T-cell (primary cell): Measurements from ENCODE around the gene NDUFS6. TPM values are rescaled to one million over a fixed set of nuclear protein-coding genes. Genes with fewer than 3 reads are reported as not detected.

Experiments
- ATAC-seq, 4 experiments: fragments of 200-7000 bp in 3 of 4; fragments of 150-1000 bp in 1 of 4; cut with Tn5 transposase; replicated peaks in 1 of 4; 1 replicate in 3 of 4; 2 replicates in 1 of 4; pipeline ENCODE4 v1.10.0; 2021; ENCODE audit warnings: moderate library complexity in 3 of 4, mild to moderate bottlenecking in 2 of 4, moderate number of reproducible peaks in 1 of 4
- CTCF ChIA-PET, 2 donors: fragments of 300-600 bp; sonication (Branson Sonifier 250); formaldehyde crosslinking; loops; one replicate each; lab custom pipeline; 2022; ENCODE audit warnings: antibody characterized with exemption in 2 of 2; lab: Charles Lee
- POLR2A ChIA-PET, 2 donors: fragments of 300-600 bp; sonication (Branson Sonifier 250); formaldehyde crosslinking; loops; one replicate each; lab custom pipeline; 2022; ENCODE audit warnings: antibody characterized with exemption in 2 of 2; lab: Charles Lee
- DNase-seq, 35 experiments: peaks; one replicate each; pipeline versions ENCODE4 v3.0.0 to v3.0.0-alpha.2; 2013 to 2023
- H3K27ac ChIP-seq: one replicate; pipeline ENCODE4 v1.5.1; 2013; ENCODE audit warnings: low read length
- H3K27me3 ChIP-seq, 2 experiments: replicated peaks in 1 of 2; 1 replicate in 1 of 2; 2 replicates in 1 of 2; pipeline versions ENCODE4 v1.6.1 to v1.7.0; 2013; ENCODE audit warnings: low read length in 1 of 2, mixed read lengths in 1 of 2; ENCODE audit not compliant: control insufficient read depth in 2 of 2, insufficient read depth in 2 of 2; ENCODE audit errors: extremely low read depth in 1 of 2
- H3K36me3 ChIP-seq, 2 donors: 1 replicate in 1 of 2; 2 replicates in 1 of 2; pipeline versions ENCODE4 v1.6.1 to v1.7.0; 2013; ENCODE audit warnings: low read length in 1 of 2; ENCODE audit not compliant: control insufficient read depth in 2 of 2, insufficient read depth in 1 of 2; ENCODE audit errors: extremely low read depth in 1 of 2
- H3K4me1 ChIP-seq, 2 experiments: 1 replicate in 1 of 2; 2 replicates in 1 of 2; pipeline versions ENCODE4 v1.6.1 to v1.7.0; 2013; ENCODE audit warnings: low read length in 2 of 2, mixed read lengths in 1 of 2; ENCODE audit not compliant: insufficient read depth in 2 of 2, control insufficient read depth in 1 of 2; ENCODE audit errors: extremely low read depth in 1 of 2
- H3K4me3 ChIP-seq, 2 donors: 1 replicate in 1 of 2; 2 replicates in 1 of 2; pipeline versions ENCODE4 v1.5.1 to v1.7.0; 2013; ENCODE audit warnings: mild to moderate bottlenecking in 2 of 2, low read length in 1 of 2, moderate library complexity in 1 of 2; ENCODE audit not compliant: control insufficient read depth in 1 of 2; ENCODE audit errors: extremely low read depth in 1 of 2
- H3K9me3 ChIP-seq: 2 replicates; pipeline ENCODE4 v1.7.0; 2013
- H3K27ac Mint-ChIP-seq, 2 donors: one replicate each; pipeline ENCODE4 v1.8.0; 2020 to 2021; ENCODE audit warnings: mild to moderate bottlenecking in 2 of 2, mixed read lengths in 2 of 2
- H3K27me3 Mint-ChIP-seq, 2 donors: one replicate each; pipeline ENCODE4 v1.8.0; 2021 to 2022; ENCODE audit warnings: mixed read lengths in 2 of 2
- H3K36me3 Mint-ChIP-seq: one replicate; pipeline ENCODE4 v1.8.0; 2021; ENCODE audit warnings: mixed read lengths
- H3K4me1 Mint-ChIP-seq, 3 donors: one replicate each; pipeline ENCODE4 v1.8.0; 2020 to 2022; ENCODE audit warnings: mixed read lengths in 3 of 3, mild to moderate bottlenecking in 1 of 3
- H3K4me3 Mint-ChIP-seq, 3 donors: one replicate each; pipeline ENCODE4 v1.8.0; 2020 to 2022; ENCODE audit warnings: mild to moderate bottlenecking in 3 of 3, mixed read lengths in 3 of 3, moderate library complexity in 3 of 3
- H3K9me3 Mint-ChIP-seq, 3 donors: one replicate each; pipeline ENCODE4 v1.8.0; 2020 to 2022; ENCODE audit warnings: mixed read lengths in 3 of 3
- WGBS: methylation state at CpG from one replicate; pipeline ENCODE4 v1.1.5; 2013; ENCODE audit warnings: missing lambda C conversion rate; ENCODE audit not compliant: insufficient coverage; 5-methylcytosine and 5-hydroxymethylcytosine counted together
- total RNA-seq, 35 experiments: library from RNA in 6 of 35; stranded (reverse) in 6 of 35; fragments of 120-200 nt in 1 of 35; gene quantifications; one replicate each; pipeline versions ENCODE4 v1.2.1 to v1.2.4 and lab custom pipeline; 2013 to 2026

Gene NDUFS6
- total RNA-seq, 5 donors from 2014 or later (not counting 1 experiment from before 2014, with no cell fraction given) = 16.4 to 21.7 (median 18.8) TPM

DNA sequence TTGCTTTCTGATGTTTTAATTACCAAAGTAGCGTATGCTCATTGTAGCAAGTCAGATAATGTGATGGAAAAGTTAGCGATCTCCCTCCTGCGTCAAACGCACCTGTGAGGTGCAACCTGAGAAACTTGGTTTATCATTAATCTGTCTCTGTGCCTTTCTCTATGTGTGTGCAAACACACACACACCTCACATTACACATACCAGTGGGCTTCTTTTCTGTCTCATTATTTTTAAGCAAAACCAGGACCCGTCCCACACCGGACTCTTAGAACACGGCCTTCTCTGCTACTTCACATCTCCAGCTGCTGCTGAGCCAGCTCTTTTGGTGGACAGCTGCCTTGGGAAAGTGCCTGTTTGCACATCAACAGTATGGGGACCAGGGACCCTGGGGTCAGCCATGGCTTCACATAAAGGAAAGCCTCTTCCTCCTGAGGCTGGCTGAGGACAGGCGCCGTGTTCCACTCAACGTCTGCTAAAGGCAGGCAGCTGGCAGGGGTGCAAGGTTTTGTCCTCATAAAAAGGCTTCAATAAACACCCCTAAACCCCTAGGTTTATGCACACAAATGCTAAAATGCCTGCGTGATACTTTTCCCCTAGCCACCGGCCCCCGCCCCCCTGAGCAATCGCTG, 45.8 kb upstream of the NDUFS6 start:
- H3K4me3 ChIP-seq = no peak overlapping the region
- no peaks in the 10 kb centered on the region for H3K4me1 ChIP-seq
- no peak for DNase-seq
- POLR2A ChIA-PET = no interaction called here
- H3K27ac ChIP-seq = no peak overlapping the region
- CTCF ChIA-PET = no interaction called here
- H3K27me3 ChIP-seq = peaks cover 0 to 40% of the 10 kb centered on the region in 2 experiments
- no peaks in the 10 kb centered on the region for H3K36me3 Mint-ChIP-seq
- H3K27ac Mint-ChIP-seq = no peak overlapping the region
- H3K4me1 Mint-ChIP-seq = no peaks in the 10 kb centered on the region
- H3K9me3 ChIP-seq = no peaks in the 10 kb centered on the region
- no peaks in the 10 kb centered on the region for H3K36me3 ChIP-seq
- ATAC-seq = no peak
- peaks cover 9 to 21% of the 10 kb centered on the region in 2 donors for H3K27me3 Mint-ChIP-seq
- 84% methylated on average over 11 of the region's 14 CpGs for WGBS
- peaks cover 5 to 10% (median 6%) of the 10 kb centered on the region in 3 donors for H3K9me3 Mint-ChIP-seq
- no peak overlapping the region for H3K4me3 Mint-ChIP-seq

DNA sequence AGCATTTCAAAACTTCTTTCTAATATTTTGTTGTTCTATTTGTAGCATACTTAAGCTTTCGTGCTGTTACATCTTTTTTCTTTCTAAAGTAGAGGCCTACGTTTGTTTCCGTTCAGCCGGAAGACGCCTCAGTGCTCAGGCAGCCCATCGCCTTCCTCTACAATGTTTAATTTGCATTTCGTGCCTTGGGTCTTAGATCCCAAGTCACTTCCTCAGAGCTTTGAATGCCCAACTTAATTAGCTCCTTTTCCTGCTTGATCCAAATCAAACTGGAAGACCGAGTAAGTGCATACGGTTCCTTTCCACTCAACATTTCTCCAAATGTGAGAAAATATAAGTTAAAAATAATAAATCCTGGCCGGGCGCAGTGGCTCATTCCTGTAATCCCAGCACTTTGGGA, 44.7 kb upstream of the NDUFS6 start:
- WGBS = 70% methylated on average over 6 of the region's 11 CpGs
- H3K27ac Mint-ChIP-seq = no peak overlapping the region
- H3K27me3 Mint-ChIP-seq = peaks cover 9 to 24% of the 10 kb centered on the region in 2 donors
- no peak overlapping the region for H3K4me3 Mint-ChIP-seq
- peaks cover 5 to 10% (median 6%) of the 10 kb centered on the region in 3 donors for H3K9me3 Mint-ChIP-seq
- no peak for DNase-seq
- Histone ChIP-seq H3K36me3 (no peaks in the 10 kb centered on the region), H3K9me3 (no peaks in the 10 kb centered on the region), H3K4me1 (no peaks in the 10 kb centered on the region), H3K27me3 (peaks cover 0 to 45% of the 10 kb centered on the region in 2 experiments), H3K27ac (no peak overlapping the region), H3K4me3 (no peak overlapping the region)
- POLR2A ChIA-PET = no interaction called here
- CTCF ChIA-PET = no interaction called here
- no peaks in the 10 kb centered on the region for H3K36me3 Mint-ChIP-seq
- no peak for ATAC-seq
- no peaks in the 10 kb centered on the region for H3K4me1 Mint-ChIP-seq

DNA sequence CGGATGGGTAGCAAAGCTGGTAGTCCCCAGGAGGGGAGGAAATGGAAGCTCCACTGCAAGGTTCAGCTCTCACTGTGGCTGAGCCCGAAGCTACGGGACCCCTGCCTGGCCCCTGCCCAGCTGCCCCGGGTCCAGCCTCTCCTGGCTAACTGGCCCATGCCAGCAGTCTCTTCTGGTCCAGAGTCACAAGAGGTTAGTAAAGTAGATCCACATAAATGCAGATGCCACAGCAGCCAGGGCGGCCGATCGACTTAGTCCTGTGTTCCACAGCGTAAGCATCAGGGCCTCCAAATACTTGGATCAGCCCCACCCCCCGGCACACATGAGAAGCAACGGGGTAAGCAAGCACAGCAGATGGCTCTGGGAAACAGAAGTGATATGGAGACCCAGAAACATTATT, 43.7 kb upstream of the NDUFS6 start:
- H3K27me3 ChIP-seq = peaks cover 0 to 40% of the 10 kb centered on the region in 2 experiments
- H3K27me3 Mint-ChIP-seq = peaks cover 10 to 25% of the 10 kb centered on the region in 2 donors
- H3K4me1 Mint-ChIP-seq = no peaks in the 10 kb centered on the region
- ChIA-PET POLR2A (no interaction called here), CTCF (no interaction called here)
- H3K4me1 ChIP-seq = no peaks in the 10 kb centered on the region
- H3K4me3 Mint-ChIP-seq = no peak overlapping the region
- DNase-seq (no peak), ATAC-seq (no peak)
- H3K4me3 ChIP-seq = no peak overlapping the region
- peaks cover 5 to 10% (median 6%) of the 10 kb centered on the region in 3 donors for H3K9me3 Mint-ChIP-seq
- no peaks in the 10 kb centered on the region for H3K36me3 ChIP-seq
- 93% methylated on average over 8 of the region's 10 CpGs for WGBS
- no peak overlapping the region for H3K27ac Mint-ChIP-seq
- H3K27ac ChIP-seq = no peak overlapping the region
- H3K9me3 ChIP-seq = no peaks in the 10 kb centered on the region
- H3K36me3 Mint-ChIP-seq = no peaks in the 10 kb centered on the region

DNA sequence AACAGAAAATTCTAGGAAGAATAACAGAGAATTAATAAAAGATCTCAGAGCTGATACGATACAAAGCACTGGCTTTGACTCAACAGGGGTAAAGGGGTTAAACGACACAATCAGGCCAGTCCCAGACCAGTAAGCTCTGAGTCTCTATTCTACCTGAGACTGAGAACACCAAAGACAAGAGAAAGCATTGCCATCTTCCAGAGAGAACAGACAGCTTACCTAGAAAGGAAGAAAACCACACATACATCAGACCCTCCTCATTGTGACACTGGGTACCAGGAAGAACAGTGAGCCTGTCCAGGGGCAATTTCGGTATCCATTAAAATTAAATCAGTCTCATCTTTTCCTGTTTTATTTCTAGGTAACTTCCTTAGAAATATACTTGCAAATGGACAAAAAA, 42.6 kb upstream of the NDUFS6 start:
- H3K4me3 ChIP-seq = no peak overlapping the region
- Mint-ChIP-seq H3K27me3 (peaks cover 11 to 29% of the 10 kb centered on the region in 2 donors), H3K4me3 (no peak overlapping the region), H3K4me1 (no peaks in the 10 kb centered on the region), H3K9me3 (peaks cover 5 to 10% (median 6%) of the 10 kb centered on the region in 3 donors), H3K27ac (no peak overlapping the region), H3K36me3 (no peaks in the 10 kb centered on the region)
- H3K27me3 ChIP-seq = peaks cover 0 to 47% of the 10 kb centered on the region in 2 experiments
- ChIA-PET POLR2A (no interaction called here), CTCF (interaction anchor here in 1 of 2 donors (0.7 kb wide), 2 partner anchors 8 to 74 kb away, joined by 4 to 6 read pairs; no protein-coding TSS in a partner anchor)
- no peaks in the 10 kb centered on the region for H3K9me3 ChIP-seq
- WGBS = 86% methylated on average over 2 of the region's 3 CpGs
- ATAC-seq (no peak), DNase-seq (no peak)
- no peaks in the 10 kb centered on the region for H3K36me3 ChIP-seq
- H3K4me1 ChIP-seq = no peaks in the 10 kb centered on the region
- no peak overlapping the region for H3K27ac ChIP-seq

DNA sequence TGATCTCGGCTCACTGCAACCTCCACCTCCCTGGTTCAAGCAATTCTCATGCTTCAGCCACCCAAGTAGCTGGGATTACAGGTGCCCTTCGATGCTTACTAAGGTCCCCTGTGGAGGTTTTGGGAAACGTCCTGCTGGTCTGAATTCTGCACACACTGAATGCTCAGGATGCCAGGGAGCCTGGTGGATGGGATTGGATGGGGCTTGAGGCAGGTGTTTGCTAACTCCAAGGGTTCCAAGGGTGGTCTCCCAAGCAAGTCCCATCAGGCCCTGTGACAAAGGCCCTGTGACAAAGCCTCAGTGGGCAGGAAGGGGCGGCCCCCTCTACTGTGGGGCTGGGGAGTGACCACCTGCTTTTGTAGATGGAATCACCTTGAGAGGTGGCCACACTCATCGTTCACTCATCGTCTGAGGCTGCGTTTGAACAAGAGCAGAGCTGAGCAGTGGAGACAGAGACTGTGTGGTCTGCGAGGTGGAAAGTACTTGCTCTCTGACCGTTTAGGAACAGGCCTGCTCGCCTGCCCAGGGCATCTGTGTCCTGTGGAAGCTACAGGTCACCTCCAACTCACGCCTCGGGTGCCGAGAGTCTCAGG, 41.7 kb upstream of the NDUFS6 start:
- H3K27me3 Mint-ChIP-seq = peaks cover 16 to 34% of the 10 kb centered on the region in 2 donors
- Histone ChIP-seq H3K27ac (no peak overlapping the region), H3K36me3 (no peaks in the 10 kb centered on the region), H3K27me3 (peaks cover 0 to 54% of the 10 kb centered on the region in 2 experiments), H3K9me3 (no peaks in the 10 kb centered on the region), H3K4me3 (no peak overlapping the region), H3K4me1 (no peaks in the 10 kb centered on the region)
- ATAC-seq (no peak), DNase-seq (peak in 1 of 35 experiments; percentile 21)
- 70% methylated on average over 9 of the region's 13 CpGs for WGBS
- H3K4me3 Mint-ChIP-seq = no peak overlapping the region
- no peaks in the 10 kb centered on the region for H3K36me3 Mint-ChIP-seq
- H3K9me3 Mint-ChIP-seq = peaks cover 5 to 10% (median 6%) of the 10 kb centered on the region in 3 donors
- CTCF ChIA-PET = interaction anchor here in 1 of 2 donors (0.7 kb wide), 1 partner anchor 73 kb away, joined by 4 read pairs; no protein-coding TSS in a partner anchor
- H3K4me1 Mint-ChIP-seq = no peaks in the 10 kb centered on the region
- H3K27ac Mint-ChIP-seq = no peak overlapping the region
- POLR2A ChIA-PET = no interaction called here

DNA sequence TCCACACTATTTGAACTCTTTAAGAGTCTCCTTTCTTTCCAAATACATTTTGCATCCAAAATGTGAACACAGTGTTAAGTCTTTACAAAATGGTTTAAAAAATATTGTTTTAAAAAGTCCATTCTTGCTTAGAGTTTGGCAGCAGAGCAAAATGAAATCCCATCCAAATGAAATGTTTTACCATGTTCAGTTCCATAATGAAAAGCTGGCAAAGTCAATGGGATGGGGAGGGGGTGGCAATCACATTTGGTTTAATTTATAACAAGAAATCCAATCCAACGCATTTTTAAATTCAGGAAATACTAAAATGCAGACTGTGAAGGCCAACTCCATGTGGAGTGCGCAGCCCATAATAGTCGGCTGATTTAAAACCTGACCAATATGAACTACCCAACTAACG, 41.0 kb upstream of the NDUFS6 start:
- DNase-seq = no peak
- H3K36me3 ChIP-seq = no peaks in the 10 kb centered on the region
- POLR2A ChIA-PET = no interaction called here
- no CpG with 5 or more reads among the region's 4 CpGs for WGBS
- CTCF ChIA-PET = no interaction called here
- Mint-ChIP-seq H3K4me3 (no peak overlapping the region), H3K4me1 (no peaks in the 10 kb centered on the region), H3K9me3 (peaks cover 5 to 10% (median 6%) of the 10 kb centered on the region in 3 donors), H3K36me3 (no peaks in the 10 kb centered on the region), H3K27ac (no peak overlapping the region), H3K27me3 (peaks cover 18 to 40% of the 10 kb centered on the region in 2 donors)
- H3K9me3 ChIP-seq = no peaks in the 10 kb centered on the region
- H3K4me1 ChIP-seq = no peaks in the 10 kb centered on the region
- H3K27ac ChIP-seq = no peak overlapping the region
- H3K27me3 ChIP-seq = peaks cover 0 to 56% of the 10 kb centered on the region in 2 experiments
- no peak overlapping the region for H3K4me3 ChIP-seq
- no peak for ATAC-seq
